Mononuclear cell (primary cell): ENCODE data around the gene SMAP1. TPM values are rescaled to one million over a fixed set of nuclear protein-coding genes. Genes with fewer than 3 reads are reported as not detected.
"Not testable (repeated sequence)": the region's sequence is repeated elsewhere in the genome, so short reads cannot be mapped to it uniquely, and the experiment has no call there.

Experiments
- H3K27me3 ChIP-seq: 2 replicates; pipeline ENCODE4 v1.6.0; 2011; ENCODE audit warnings: low read length, control low read depth; ENCODE audit not compliant: insufficient read depth
- H3K4me1 ChIP-seq: 2 replicates; pipeline ENCODE4 v1.5.1; 2011; ENCODE audit warnings: mild to moderate bottlenecking, low read length, control low read depth; ENCODE audit not compliant: insufficient read depth
- H3K4me3 ChIP-seq: 2 replicates; pipeline ENCODE4 v1.5.1; 2011; ENCODE audit warnings: mild to moderate bottlenecking, low read length, moderate library complexity
- H3K9me3 ChIP-seq: 2 replicates; pipeline ENCODE4 v1.5.1; 2011; ENCODE audit warnings: low read depth, mild to moderate bottlenecking, control low read depth, low read length
- total RNA-seq: library from RNA; depleted of rRNA; stranded (reverse); fragments of >200 nt; gene quantifications from one replicate; pipeline ENCODE4 v1.2.3, GENCODE V29; 2012

SMAP1 gene
- total RNA-seq, 1 donor = 25.7 TPM

DNA sequence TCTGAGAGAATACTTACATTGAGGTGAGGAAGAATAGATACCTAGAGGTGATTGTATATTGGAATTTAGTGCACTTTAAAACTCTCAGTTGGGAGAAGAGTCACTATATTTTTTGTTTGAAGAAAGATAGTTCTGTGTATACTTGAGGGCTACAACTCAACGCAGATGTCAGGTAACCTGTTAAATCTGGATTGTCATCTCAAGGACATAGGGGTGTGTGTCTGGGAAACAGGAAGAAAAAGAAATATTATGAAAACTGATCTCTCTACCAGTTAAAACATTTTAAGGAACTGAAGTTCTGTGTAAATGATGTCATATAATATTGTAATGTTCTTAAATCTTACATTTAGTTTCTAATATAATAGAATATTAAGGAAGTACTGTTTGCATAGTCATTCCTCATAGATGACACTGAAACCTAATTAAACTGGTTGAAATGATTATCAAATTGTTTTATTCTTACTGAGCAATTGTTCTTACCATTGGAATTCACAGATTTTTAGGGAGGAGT is 86.2 kb downstream of the SMAP1 start:
- H3K9me3 ChIP-seq = no peaks in the 10 kb centered on the region
- no peak overlapping the region for H3K4me3 ChIP-seq
- no peaks in the 10 kb centered on the region for H3K4me1 ChIP-seq

DNA sequence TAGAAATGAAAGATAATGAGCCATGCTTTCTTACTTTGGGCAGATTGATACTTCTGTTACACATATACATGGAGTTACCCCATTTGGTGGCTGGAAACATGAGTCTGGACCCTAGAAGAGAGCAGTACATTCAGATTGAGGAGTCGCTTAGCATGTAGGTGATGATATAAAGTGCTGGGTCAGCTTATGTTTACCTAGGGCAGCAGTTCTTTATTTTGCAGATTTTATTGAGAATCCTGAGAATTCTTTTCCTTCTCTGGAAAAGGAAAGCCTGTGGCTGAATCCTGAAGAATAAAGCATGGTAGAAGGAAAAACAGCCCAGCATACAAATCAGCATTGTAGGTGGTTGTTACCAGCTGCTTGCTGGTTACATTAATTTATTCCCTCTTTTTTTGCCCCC is 91.2 kb downstream of the SMAP1 start:
- no peak overlapping the region for H3K4me3 ChIP-seq
- no peaks in the 10 kb centered on the region for H3K9me3 ChIP-seq
- H3K27me3 ChIP-seq = no peaks in the 10 kb centered on the region
- no peaks in the 10 kb centered on the region for H3K4me1 ChIP-seq

More for the DNA sequence above, 86.2 kb downstream of the SMAP1 start:
- no peaks in the 10 kb centered on the region for H3K27me3 ChIP-seq

DNA sequence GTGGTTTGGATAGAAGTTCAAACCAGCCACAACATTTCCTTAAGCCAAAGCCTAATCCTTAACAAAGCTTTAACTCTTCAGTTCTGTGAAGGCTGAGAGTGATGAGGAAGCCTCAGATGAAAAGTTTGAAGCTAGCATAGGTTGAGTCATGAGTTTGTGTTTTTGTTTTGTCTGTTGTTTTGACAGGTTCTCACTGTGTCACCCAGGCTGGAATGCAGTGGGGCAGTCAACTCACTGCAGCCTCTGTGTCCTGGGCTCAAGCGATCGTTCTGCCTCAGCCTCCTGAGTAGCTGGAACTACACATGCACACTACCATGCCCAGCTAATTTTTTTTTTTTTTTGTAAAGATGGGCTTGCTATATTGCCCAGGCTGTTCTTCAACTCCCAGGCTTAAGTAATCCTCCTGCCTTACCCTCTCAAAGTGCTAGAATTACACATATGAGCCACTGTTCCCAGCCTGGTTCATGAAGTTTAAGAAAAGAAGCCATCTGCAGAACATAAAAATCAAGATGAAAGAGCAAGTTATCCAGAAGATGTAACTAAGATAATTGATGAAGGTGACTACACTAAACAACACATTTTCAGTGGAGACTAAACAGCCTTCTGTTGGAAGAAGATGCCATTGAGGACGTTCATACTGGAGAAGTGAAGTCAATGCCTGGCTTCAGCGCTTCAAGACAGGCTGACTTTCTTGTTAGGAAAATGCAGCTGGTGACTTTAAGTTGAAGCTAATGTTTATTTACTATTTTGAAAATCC is 96.2 kb downstream of the SMAP1 start:
- H3K4me1 ChIP-seq = no peaks in the 10 kb centered on the region
- H3K27me3 ChIP-seq = no peaks in the 10 kb centered on the region
- H3K4me3 ChIP-seq = no peak overlapping the region
- H3K9me3 ChIP-seq = no peaks in the 10 kb centered on the region

DNA sequence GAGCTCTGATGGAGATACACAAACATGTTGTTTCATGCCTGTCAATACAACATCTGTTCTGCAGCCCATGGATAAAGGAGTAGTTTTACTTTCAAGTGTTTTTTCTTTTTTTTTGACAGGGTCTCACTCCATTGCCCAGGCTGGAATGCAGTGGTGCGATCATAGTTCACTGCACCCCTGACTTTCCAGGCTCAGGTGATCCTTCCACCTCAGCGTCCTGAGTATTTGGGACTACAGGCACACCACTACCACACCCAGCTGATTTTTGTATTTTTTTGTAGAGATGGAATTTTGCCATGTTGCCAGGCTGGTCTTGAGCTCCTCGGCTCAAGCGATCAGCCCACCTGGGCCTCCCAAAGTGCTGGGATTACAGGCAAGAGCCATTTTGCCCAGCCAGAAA is 97.0 kb downstream of the SMAP1 start:
- Histone ChIP-seq H3K27me3 (no peaks in the 10 kb centered on the region), H3K4me1 (no peaks in the 10 kb centered on the region), H3K4me3 (no peak overlapping the region), H3K9me3 (no peaks in the 10 kb centered on the region)

GRCh38 chr6:70771351-70771750 is 103.7 kb downstream of the SMAP1 start:
- not testable (repeated sequence) for H3K4me1 ChIP-seq, H3K4me3 ChIP-seq, H3K27me3 ChIP-seq, H3K9me3 ChIP-seq

GRCh38 chr6:70779934-70780333 is 112.3 kb downstream of the SMAP1 start:
- Histone ChIP-seq H3K9me3 (no peaks in the 10 kb centered on the region), H3K4me1 (no peaks in the 10 kb centered on the region), H3K27me3 (no peaks in the 10 kb centered on the region), H3K4me3 (no peak overlapping the region)

DNA sequence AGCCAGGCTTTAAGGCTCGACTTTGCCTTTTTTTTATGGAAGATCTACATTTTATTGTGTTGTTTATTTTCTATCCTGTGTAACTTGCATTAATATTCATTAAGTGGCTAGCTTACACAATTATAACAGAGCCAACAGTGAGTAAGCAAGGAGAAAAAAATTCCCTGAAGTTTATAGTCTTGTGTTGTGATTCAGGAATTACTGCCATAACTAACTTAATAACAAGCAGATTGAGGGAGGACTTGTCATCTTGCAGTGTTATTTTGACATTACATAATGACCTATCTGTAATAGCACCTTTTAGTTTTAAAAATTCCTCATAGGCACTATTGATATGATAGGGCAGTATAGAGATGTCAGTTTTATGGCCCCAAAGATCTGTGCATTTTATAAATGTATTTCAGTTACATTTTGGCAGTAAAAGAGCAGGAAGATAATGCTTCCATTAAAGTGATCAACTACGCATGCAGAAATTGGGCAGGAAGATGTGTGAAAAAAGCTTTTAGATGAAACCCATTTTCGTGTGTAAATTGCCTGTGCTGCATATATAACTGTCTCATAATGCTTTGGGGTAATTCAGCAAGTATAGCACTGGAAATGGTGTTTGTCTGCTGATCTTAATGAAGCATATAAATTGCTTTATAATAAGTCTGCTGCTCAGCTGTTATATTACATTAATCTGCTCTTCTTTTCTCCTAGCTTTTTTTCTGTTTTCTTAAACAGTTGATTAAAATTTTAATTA is 123.0 kb downstream of the SMAP1 start:
- H3K4me1 ChIP-seq = no peaks in the 10 kb centered on the region
- no peaks in the 10 kb centered on the region for H3K9me3 ChIP-seq
- H3K27me3 ChIP-seq = no peaks in the 10 kb centered on the region
- no peak overlapping the region for H3K4me3 ChIP-seq

- Histone ChIP-seq H3K4me1 (no peaks in the 10 kb centered on the region), H3K9me3 (no peaks in the 10 kb centered on the region), H3K4me3 (no peak overlapping the region), H3K27me3 (no peaks in the 10 kb centered on the region)
These were observed 129.9 kb downstream of the SMAP1 start for GRCh38 chr6:70797625-70798024.

GRCh38 chr6:70806086-70806485 is 138.4 kb downstream of the SMAP1 start:
- no peak overlapping the region for H3K4me3 ChIP-seq

DNA sequence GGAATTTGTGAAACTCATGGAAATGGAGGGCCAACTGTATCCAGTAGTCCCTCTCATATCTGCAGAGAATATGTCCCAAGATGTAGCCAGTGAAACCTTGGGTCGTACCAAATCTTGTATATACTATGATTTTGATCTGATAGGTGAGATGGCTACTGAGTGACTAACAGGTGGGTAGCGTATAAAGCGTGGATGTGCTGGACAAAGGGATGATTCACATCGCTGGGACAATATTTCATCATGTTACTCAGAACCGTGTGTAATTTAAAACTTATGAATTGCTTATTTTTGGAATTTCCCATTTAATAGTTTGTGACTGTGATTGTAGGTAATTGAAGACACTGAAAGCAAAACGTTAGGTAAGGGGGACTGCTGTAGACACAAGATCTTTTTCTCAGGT is 144.1 kb downstream of the SMAP1 start:
- H3K4me1 ChIP-seq = no peaks in the 10 kb centered on the region

More at GRCh38 chr6:70806086-70806485, 138.4 kb downstream of the SMAP1 start:
- no peaks in the 10 kb centered on the region for H3K9me3 ChIP-seq
- no peaks in the 10 kb centered on the region for H3K27me3 ChIP-seq
- H3K4me1 ChIP-seq = no peaks in the 10 kb centered on the region

DNA sequence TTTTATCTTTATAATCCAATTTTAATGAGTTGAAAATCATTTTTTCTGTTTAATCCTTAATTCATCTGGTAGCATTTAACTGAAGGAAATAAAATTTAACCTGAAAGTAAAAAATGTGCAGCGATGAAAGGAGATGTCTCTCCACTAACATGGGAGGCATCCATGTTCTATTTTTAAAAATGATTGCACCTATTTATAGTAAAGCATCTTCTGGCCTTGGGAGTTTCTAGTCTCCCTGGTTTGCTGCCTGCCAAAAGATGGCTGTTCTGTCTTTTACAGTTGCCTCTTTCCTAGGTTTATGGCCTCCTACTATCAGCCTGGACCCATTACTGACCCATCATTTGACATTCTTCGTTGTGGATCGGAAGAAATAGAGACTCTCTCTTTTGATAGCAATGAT is 146.2 kb downstream of the SMAP1 start:
- Histone ChIP-seq H3K9me3 (no peaks in the 10 kb centered on the region), H3K27me3 (no peaks in the 10 kb centered on the region), H3K4me1 (no peaks in the 10 kb centered on the region), H3K4me3 (no peak overlapping the region)

More for the DNA sequence above, 144.1 kb downstream of the SMAP1 start:
- Histone ChIP-seq H3K27me3 (no peaks in the 10 kb centered on the region), H3K9me3 (no peaks in the 10 kb centered on the region), H3K4me3 (no peak overlapping the region)

GRCh38 chr6:70819646-70820045 is 152.0 kb downstream of the SMAP1 start:
- no peaks in the 10 kb centered on the region for H3K9me3 ChIP-seq
- no peaks in the 10 kb centered on the region for H3K4me1 ChIP-seq
- H3K4me3 ChIP-seq = no peak overlapping the region
- no peaks in the 10 kb centered on the region for H3K27me3 ChIP-seq

GRCh38 chr6:70820778-70821177 is 153.1 kb downstream of the SMAP1 start:
- H3K4me3 ChIP-seq = no peak overlapping the region
- H3K27me3 ChIP-seq = no peaks in the 10 kb centered on the region
- no peaks in the 10 kb centered on the region for H3K9me3 ChIP-seq
- no peaks in the 10 kb centered on the region for H3K4me1 ChIP-seq

GRCh38 chr6:70821751-70822150 is 154.1 kb downstream of the SMAP1 start:
- H3K9me3 ChIP-seq = no peaks in the 10 kb centered on the region
- no peaks in the 10 kb centered on the region for H3K4me1 ChIP-seq
- H3K27me3 ChIP-seq = no peaks in the 10 kb centered on the region
- H3K4me3 ChIP-seq = no peak overlapping the region

- no peaks in the 10 kb centered on the region for H3K9me3 ChIP-seq
These were observed 156.0 kb downstream of the SMAP1 start for GRCh38 chr6:70823651-70824050.

More at GRCh38 chr6:70823651-70824050, 156.0 kb downstream of the SMAP1 start:
- H3K4me1 ChIP-seq = no peaks in the 10 kb centered on the region
- no peaks in the 10 kb centered on the region for H3K27me3 ChIP-seq
- no peak overlapping the region for H3K4me3 ChIP-seq
